Muscle of leg (tissue), 11 donors: ENCODE data around the gene IFNA21. TPM values are rescaled to one million over a fixed set of nuclear protein-coding genes. Genes with fewer than 3 reads are reported as not detected.
"Not testable (repeated sequence)": the region's sequence is repeated elsewhere in the genome, so short reads cannot be mapped to it uniquely, and the experiment has no call there.

Experiments
- DNase-seq: peaks from one replicate; pipeline ENCODE4 v3.0.0; 2013
- H3K27ac ChIP-seq: one replicate; pipeline ENCODE4 v1.5.1; 2013; ENCODE audit warnings: mild to moderate bottlenecking, low read length, control low read depth
- H3K27me3 ChIP-seq: one replicate; pipeline ENCODE4 v1.6.1; 2013; ENCODE audit warnings: low read length; ENCODE audit not compliant: control insufficient read depth, insufficient read depth
- H3K36me3 ChIP-seq: one replicate; pipeline ENCODE4 v1.6.1; 2013; ENCODE audit warnings: low read length; ENCODE audit not compliant: control insufficient read depth, insufficient read depth
- H3K4me1 ChIP-seq: one replicate; pipeline ENCODE4 v1.6.1; 2013; ENCODE audit warnings: low read length; ENCODE audit not compliant: control insufficient read depth, insufficient read depth
- H3K4me3 ChIP-seq: one replicate; pipeline ENCODE4 v1.5.1; 2013; ENCODE audit warnings: low read length, control low read depth
- H3K9me3 ChIP-seq: replicated peaks from 2 replicates; pipeline ENCODE4 v1.6.1; 2013; ENCODE audit warnings: low read depth, low read length; ENCODE audit not compliant: control insufficient read depth
- WGBS: methylation state at CpG from one replicate; pipeline ENCODE4 v1.1.5; 2013; ENCODE audit warnings: missing lambda C conversion rate; ENCODE audit not compliant: insufficient coverage; 5-methylcytosine and 5-hydroxymethylcytosine counted together
- polyA plus RNA-seq, 8 donors: library from polyadenylated mRNA; unstranded; fragments of 120-200 nt; gene quantifications; one replicate each; pipeline versions ENCODE4 v1.2.1 to v1.2.3, GENCODE V29; 2013; ENCODE audit warnings: inconsistent platforms in 1 of 8, low replicate concordance in 1 of 8; ENCODE audit not compliant: insufficient read length in 8 of 8, insufficient read depth in 1 of 8
- total RNA-seq: library from RNA; stranded (reverse); fragments of 120-200 nt; gene quantifications from one replicate; pipeline ENCODE4 v1.2.4, GENCODE V29; 2013

The IFNA21 gene
- total and polyA plus RNA-seq, 9 donors, result not detected

DNA sequence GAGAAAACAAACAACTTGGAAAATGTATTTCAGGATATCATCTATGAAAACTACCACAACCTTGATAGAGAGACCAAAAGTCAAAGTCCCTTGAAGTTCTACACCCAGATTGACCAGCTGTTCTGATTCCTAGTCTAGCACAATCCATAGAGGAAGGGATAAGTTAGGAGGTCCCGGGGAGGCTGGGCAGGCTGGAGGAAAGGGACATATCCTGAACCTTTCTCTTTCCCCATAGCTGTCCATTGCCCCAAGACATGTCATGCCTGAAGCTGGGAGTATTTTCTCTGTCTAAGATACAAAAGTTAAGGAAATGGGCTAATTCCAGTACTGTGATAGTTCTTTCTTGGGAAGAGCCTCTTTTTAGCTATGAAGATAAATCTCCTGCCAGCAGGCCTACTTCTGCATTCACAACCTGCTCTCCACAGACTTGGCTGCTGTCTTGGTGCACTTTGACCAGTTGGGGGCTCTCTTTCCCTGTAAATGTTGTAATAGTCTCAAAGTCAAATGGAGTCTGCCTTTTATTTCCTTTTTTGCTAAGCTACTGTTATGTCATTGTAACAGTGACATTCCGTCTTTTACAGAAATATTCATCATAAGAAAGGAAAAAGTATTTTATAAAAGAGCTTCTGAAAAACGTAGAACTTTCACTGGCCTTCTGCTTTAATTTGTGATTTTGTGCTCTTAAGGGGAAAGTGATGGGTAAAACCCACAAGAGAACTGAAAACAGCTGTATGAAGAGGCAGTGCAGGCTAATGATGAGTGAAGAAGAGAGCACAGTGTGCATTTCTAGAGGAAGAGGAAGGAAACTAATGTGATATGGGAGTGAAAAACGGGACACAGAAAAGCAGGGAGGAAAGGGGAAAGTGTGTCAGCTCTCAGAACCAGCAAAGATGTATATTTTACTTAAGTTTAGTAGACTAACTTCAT is 16.6 kb upstream of the IFNA21 start:
- H3K4me1 ChIP-seq, H3K9me3 ChIP-seq, H3K36me3 ChIP-seq, H3K27ac ChIP-seq, H3K27me3 ChIP-seq, H3K4me3 ChIP-seq: not testable (repeated sequence)
- DNase-seq, result peak; percentile 10
- WGBS, result 40% methylated on average over 1 of the region's 4 CpGs

DNA sequence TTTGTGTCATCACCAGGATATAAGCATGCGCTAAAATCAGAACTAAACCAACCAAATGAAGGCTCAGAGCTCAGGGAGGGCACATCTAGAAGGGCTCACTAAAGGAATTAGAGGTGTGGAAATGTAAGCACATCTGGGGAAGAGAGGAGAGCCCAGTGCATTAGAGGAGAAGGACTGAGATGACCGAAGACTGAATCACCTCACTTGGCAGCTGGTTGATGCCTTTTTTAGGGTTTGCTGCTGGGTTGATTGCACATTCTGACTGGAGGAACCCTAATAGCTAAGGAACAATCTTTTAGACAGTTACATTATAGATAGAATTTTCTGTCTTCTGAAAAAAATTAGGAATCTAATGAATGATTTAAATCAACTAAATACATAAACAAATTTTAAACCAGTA is 8.2 kb upstream of the IFNA21 start:
- no peaks in the 10 kb centered on the region for H3K9me3 ChIP-seq
- H3K4me1 ChIP-seq, result no peaks in the 10 kb centered on the region
- H3K36me3 ChIP-seq, result no peaks in the 10 kb centered on the region
- no peak overlapping the region for H3K27ac ChIP-seq
- DNase-seq, result no peak
- WGBS, result 67% methylated on average over 1 of the region's 2 CpGs
- no peaks in the 10 kb centered on the region for H3K27me3 ChIP-seq
- no peak overlapping the region for H3K4me3 ChIP-seq

DNA sequence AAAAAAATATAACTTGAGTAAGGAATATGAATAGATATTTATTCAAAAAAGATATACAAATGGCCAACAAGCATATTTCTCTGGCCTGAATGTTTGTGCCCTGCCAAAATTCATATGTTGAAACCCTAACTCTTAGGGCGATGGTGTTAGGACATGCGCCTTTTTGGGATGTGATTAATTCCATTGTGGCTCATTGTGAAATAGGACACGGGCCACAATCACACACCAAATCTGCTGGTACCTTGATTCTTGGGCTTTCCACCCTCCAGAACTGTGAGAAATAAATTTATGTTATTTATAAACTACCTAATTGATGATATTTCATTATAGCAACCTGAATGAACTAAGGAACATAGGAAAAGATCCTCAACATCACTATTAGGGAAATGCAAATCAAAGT is 5.7 kb upstream of the IFNA21 start:
- no peaks in the 10 kb centered on the region for H3K27me3 ChIP-seq
- H3K27ac ChIP-seq, result no peak overlapping the region
- no peak overlapping the region for H3K4me3 ChIP-seq
- whole genome bisulfite sequencing, result no CpG with 5 or more reads among the region's 3 CpGs
- no peak for DNase-seq
- H3K9me3 ChIP-seq, result no peaks in the 10 kb centered on the region
- no peaks in the 10 kb centered on the region for H3K36me3 ChIP-seq
- no peaks in the 10 kb centered on the region for H3K4me1 ChIP-seq

DNA sequence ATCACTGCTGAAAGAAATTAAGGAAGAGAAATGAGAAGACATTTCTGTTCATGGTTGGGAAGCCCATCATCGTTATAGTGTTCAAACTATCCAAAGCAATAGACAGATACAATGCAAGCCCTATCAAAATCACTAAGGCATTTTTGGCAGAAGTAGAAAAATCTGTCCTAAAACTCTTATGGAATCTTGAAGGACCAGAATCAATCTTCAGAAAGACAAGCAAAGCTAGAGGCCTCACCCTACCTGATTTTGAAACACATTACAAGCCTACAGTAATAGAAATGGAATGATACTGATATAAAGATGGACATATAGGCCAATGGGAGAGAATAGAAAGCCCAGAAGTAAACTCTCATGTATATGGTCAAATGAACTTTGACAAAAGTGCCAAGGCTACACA is 4.9 kb upstream of the IFNA21 start:
- no peaks in the 10 kb centered on the region for H3K4me1 ChIP-seq
- H3K4me3 ChIP-seq, result no peak overlapping the region
- DNase-seq, result no peak
- H3K27me3 ChIP-seq, result no peaks in the 10 kb centered on the region
- H3K9me3 ChIP-seq, result no peaks in the 10 kb centered on the region
- H3K36me3 ChIP-seq, result no peaks in the 10 kb centered on the region
- no CpG with 5 or more reads among the region's 1 CpG for WGBS
- H3K27ac ChIP-seq, result no peak overlapping the region

- WGBS, result no CpG with 5 or more reads among the region's 1 CpG
- Histone ChIP-seq H3K27ac (no peak overlapping the region), H3K4me1 (no peaks in the 10 kb centered on the region), H3K36me3 (no peaks in the 10 kb centered on the region), H3K4me3 (no peak overlapping the region), H3K27me3 (no peaks in the 10 kb centered on the region), H3K9me3 (no peaks in the 10 kb centered on the region)
- DNase-seq, result no peak
Observed at GRCh38 chr9:21165516-21165915, 944 bp downstream of the IFNA21 start.

GRCh38 chr9:21160178-21160577 is 6.3 kb downstream of the IFNA21 start:
- Histone ChIP-seq H3K36me3 (no peaks in the 10 kb centered on the region), H3K4me1 (no peaks in the 10 kb centered on the region), H3K4me3 (no peak overlapping the region), H3K27me3 (no peaks in the 10 kb centered on the region), H3K27ac (no peak overlapping the region), H3K9me3 (no peaks in the 10 kb centered on the region)
- WGBS, result no CpG with 5 or more reads among the region's 1 CpG
- peak; percentile 7 for DNase-seq

DNA sequence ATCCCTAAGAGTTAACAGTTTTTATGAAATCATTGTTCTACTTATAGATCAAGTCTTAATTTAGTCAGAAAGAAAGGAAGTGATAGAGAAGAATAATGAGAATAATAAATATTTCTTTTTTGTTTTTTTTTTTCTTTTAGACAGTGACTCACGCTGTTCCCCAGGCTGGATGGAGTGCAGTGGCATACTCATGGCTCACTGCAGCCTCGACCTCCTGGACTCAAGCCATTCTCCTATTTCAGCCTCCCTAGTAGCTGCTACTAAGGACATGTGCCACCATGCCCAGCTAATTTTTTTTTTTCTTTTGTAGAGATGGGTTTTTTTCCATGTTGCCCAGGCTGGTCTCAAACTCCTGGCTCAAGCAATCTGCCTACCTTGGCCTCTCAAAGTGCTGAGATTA is 11.0 kb downstream of the IFNA21 start:
- WGBS, result no CpG with 5 or more reads among the region's 2 CpGs
- H3K27me3 ChIP-seq, result no peaks in the 10 kb centered on the region
- no peaks in the 10 kb centered on the region for H3K36me3 ChIP-seq
- DNase-seq, result no peak
- no peak overlapping the region for H3K27ac ChIP-seq
- H3K4me3 ChIP-seq, result no peak overlapping the region
- no peaks in the 10 kb centered on the region for H3K4me1 ChIP-seq
- H3K9me3 ChIP-seq, result no peaks in the 10 kb centered on the region

- H3K4me3 ChIP-seq, result no peak overlapping the region
- H3K4me1 ChIP-seq, result no peaks in the 10 kb centered on the region
- no peaks in the 10 kb centered on the region for H3K9me3 ChIP-seq
- WGBS, result no CpG with 5 or more reads among the region's 3 CpGs
- peak; percentile 36 for DNase-seq
- no peaks in the 10 kb centered on the region for H3K36me3 ChIP-seq
- H3K27ac ChIP-seq, result no peak overlapping the region
- H3K27me3 ChIP-seq, result no peaks in the 10 kb centered on the region
Observed at GRCh38 chr9:21154018-21154608, 12.3 kb downstream of the IFNA21 start.

- 20% methylated on average over 1 of the region's 3 CpGs for WGBS
- Histone ChIP-seq H3K27me3 (no peaks in the 10 kb centered on the region), H3K36me3 (no peaks in the 10 kb centered on the region), H3K27ac (no peak overlapping the region), H3K9me3 (no peaks in the 10 kb centered on the region), H3K4me1 (no peaks in the 10 kb centered on the region), H3K4me3 (no peak overlapping the region)
- peak; percentile 6 for DNase-seq
Observed at GRCh38 chr9:21153336-21154017, 13.0 kb downstream of the IFNA21 start.

DNA sequence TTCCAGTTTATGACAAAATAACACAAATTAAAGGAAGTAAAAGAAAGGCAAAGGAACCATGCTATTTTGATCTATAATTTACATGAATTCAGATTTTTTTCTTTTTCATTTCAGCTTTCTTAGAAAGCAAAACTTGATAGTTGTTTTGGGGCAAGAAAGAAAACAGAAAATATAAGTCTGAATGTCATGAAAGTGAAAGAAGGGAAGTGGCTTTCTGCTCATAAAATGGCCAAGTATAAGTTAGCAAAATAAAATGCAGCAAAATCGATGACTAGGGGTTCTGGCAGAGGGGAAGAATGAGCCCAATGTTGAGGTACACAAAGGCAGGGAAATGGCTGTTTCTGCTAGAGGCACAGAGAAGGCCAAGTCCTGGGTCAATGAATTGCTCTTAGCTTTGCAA is 21.9 kb downstream of the IFNA21 start:
- no peak overlapping the region for H3K4me3 ChIP-seq
- no peaks in the 10 kb centered on the region for H3K9me3 ChIP-seq
- peak; percentile 16 for DNase-seq
- H3K36me3 ChIP-seq, result no peaks in the 10 kb centered on the region
- no peaks in the 10 kb centered on the region for H3K27me3 ChIP-seq
- H3K4me1 ChIP-seq, result no peaks in the 10 kb centered on the region
- 80% methylated on average over 1 of the region's 1 CpG for WGBS
- H3K27ac ChIP-seq, result no peak overlapping the region
